Naive thymus-derived CD4-positive, alpha-beta T cell (primary cell): ENCODE data around the gene INTS1. TPM values are rescaled to one million over a fixed set of nuclear protein-coding genes. Genes with fewer than 3 reads are reported as not detected.

Experiments
- ATAC-seq: fragments of 150-1000 bp; cut with Tn5 transposase; 2 replicates; pipeline ENCODE4 v1.10.0; 2021; ENCODE audit warnings: mild to moderate bottlenecking, moderate library complexity
- CTCF ChIA-PET: fragments of 350-600 bp; sonication (Branson Sonifier 250); formaldehyde crosslinking; loops from one replicate; lab custom pipeline; 2021; ENCODE audit warnings: antibody characterized with exemption; lab: Charles Lee
- POLR2A ChIA-PET: fragments of 350-600 bp; sonication (Branson Sonifier 250); formaldehyde crosslinking; loops from one replicate; lab custom pipeline; 2021; ENCODE audit warnings: antibody characterized with exemption, inconsistent platforms; lab: Charles Lee
- DNase-seq, 9 donors: peaks; one replicate each; pipeline versions ENCODE4 v3.0.0 to v3.0.0-alpha.2; 2020 to 2022; ENCODE audit warnings: mixed read lengths in 1 of 9
- H3K27ac ChIP-seq: one replicate; pipeline ENCODE4 v1.7.0; 2013; ENCODE audit warnings: mild to moderate bottlenecking, low read depth, low read length, moderate library complexity
- H3K27me3 ChIP-seq, 2 donors: one replicate each; pipeline ENCODE4 v1.7.0; 2013; ENCODE audit warnings: low read length in 2 of 2, mild to moderate bottlenecking in 2 of 2, moderate library complexity in 2 of 2; ENCODE audit not compliant: control insufficient read depth in 2 of 2, insufficient read depth in 2 of 2
- H3K36me3 ChIP-seq, 3 experiments: 1 replicate in 2 of 3; 2 replicates in 1 of 3; pipeline ENCODE4 v1.7.0; 2013; ENCODE audit warnings: low read length in 3 of 3, mild to moderate bottlenecking in 3 of 3, moderate library complexity in 1 of 3; ENCODE audit not compliant: insufficient read depth in 3 of 3, control insufficient read depth in 2 of 3
- H3K4me1 ChIP-seq, 2 donors: one replicate each; pipeline ENCODE4 v1.7.0; 2013; ENCODE audit warnings: low read length in 2 of 2, mild to moderate bottlenecking in 2 of 2, moderate library complexity in 1 of 2; ENCODE audit not compliant: control insufficient read depth in 2 of 2, insufficient read depth in 2 of 2
- H3K4me3 ChIP-seq: 2 replicates; pipeline ENCODE4 v1.7.0; 2013; ENCODE audit warnings: mild to moderate bottlenecking, low read length
- H3K9me3 ChIP-seq, 3 experiments: 1 replicate in 2 of 3; 2 replicates in 1 of 3; pipeline ENCODE4 v1.7.0; 2013; ENCODE audit warnings: low read length in 3 of 3; ENCODE audit not compliant: control insufficient read depth in 2 of 3
- H3K27ac Mint-ChIP-seq, 9 donors: one replicate each; pipeline ENCODE4 v1.8.0; 2020 to 2022; ENCODE audit warnings: mixed read lengths in 9 of 9, mild to moderate bottlenecking in 8 of 9, moderate library complexity in 5 of 9, inconsistent platforms in 2 of 9
- H3K27me3 Mint-ChIP-seq, 5 donors: one replicate each; pipeline ENCODE4 v1.8.0; 2021 to 2022; ENCODE audit warnings: mixed read lengths in 5 of 5, mild to moderate bottlenecking in 1 of 5
- H3K36me3 Mint-ChIP-seq, 5 donors: one replicate each; pipeline ENCODE4 v1.8.0; 2020 to 2022; ENCODE audit warnings: mixed read lengths in 5 of 5, mild to moderate bottlenecking in 3 of 5, inconsistent platforms in 1 of 5
- H3K4me1 Mint-ChIP-seq, 7 donors: one replicate each; pipeline ENCODE4 v1.8.0; 2020 to 2022; ENCODE audit warnings: mixed read lengths in 7 of 7, mild to moderate bottlenecking in 3 of 7, inconsistent platforms in 1 of 7
- H3K4me3 Mint-ChIP-seq, 10 donors: one replicate each; pipeline ENCODE4 v1.8.0; 2020 to 2022; ENCODE audit warnings: mild to moderate bottlenecking in 10 of 10, mixed read lengths in 10 of 10, moderate library complexity in 6 of 10, inconsistent platforms in 2 of 10
- H3K9me3 Mint-ChIP-seq, 11 donors: one replicate each; pipeline ENCODE4 v1.8.0; 2020 to 2022; ENCODE audit warnings: mixed read lengths in 11 of 11, mild to moderate bottlenecking in 4 of 11, inconsistent platforms in 1 of 11, moderate library complexity in 1 of 11
- intact Hi-C, 2 donors: fragments of 100-400 bp; cut with micrococcal nuclease; formaldehyde crosslinking; loops; one replicate each; pipeline ENCODE4 v1.15.1; 2023
- polyA plus RNA-seq, 2 donors: library from polyadenylated mRNA; unstranded; fragments of 300-500 nt; fragmentation: Illumina TruSeq; gene quantifications; one replicate each; pipeline ENCODE4 v1.2.3, GENCODE V29; 2021
- total RNA-seq, 6 experiments: library from RNA in 5 of 6; stranded (reverse) in 5 of 6; gene quantifications; 1 replicate in 5 of 6; 2 replicates in 1 of 6; pipeline ENCODE4 v1.2.3 and lab custom pipeline; 2021 to 2026

The INTS1 gene
- total RNA-seq (100 to 1,000 TPM in 4 of 5 experiments, 10 to 100 TPM in 1; 82.0 to 157 (median 111) TPM), polyA plus RNA-seq (10 to 100 TPM; 15.1 to 41.6 TPM), total RNA-seq (lab: John Stamatoyannopoulos, UW) (215 reads per million, percentile 93 among the genes with 10 or more reads in this experiment)

DNA sequence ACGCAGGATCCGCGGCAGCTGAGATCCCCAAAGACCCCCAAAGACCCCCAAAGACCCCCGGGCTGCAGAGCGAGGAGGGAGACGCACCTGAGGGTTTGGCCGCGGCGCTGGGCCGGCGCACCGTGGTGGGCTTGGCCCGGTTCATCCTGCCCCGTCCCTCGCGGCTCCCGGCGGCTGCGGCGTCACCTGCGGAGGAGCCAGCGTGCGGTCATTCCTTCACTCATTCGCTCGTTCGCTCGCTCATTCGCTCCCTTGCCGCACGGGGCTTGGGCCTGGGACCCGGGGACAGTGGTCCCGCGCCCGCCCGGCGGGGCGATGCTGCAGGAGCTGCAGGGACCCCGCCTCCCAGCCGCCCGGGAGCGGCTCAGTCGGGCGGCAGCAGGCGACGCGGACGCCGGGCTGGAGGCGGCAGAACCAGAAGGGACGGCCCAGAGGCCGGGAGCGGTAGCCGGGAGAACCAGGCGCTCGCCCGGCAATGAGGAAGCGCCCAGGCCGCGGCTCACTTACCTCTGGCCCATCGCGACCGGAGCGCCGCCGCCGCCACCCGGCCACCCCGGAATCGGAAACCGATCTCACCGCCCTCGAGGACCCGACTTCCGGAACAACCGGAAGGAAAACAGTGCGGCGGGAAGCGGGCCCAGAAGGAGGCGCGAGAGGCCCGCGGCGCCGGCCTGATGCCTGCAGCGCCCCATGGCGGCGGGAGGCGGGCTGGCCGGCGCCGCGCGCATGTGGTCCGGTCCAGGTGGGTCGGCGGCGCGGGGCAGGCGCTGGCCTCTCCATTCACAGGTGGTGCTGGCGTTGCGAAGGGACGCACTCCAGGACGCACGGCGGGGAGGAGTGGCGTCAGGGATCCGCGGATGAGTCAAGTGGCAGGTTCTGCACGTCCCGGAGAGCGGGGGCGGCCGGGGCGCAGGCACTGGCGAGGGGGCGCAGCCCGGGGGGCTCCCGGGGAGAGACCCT is at the start of gene INTS1:
INTS1 (minus strand) TSS at position 574 of the 960 bp plus-strand sequence; CDS start at position 145, 429 bp downstream.
- POLR2A ChIA-PET, result interaction anchor here (0.6 to 2.7 kb wide), 6 partner anchors 8 to 820 kb away, joined by 3 to 12 read pairs (median 3); no protein-coding TSS in a partner anchor

GRCh38 chr7:1553512-1554210 is 49.5 kb upstream of the INTS1 start:
- no peak overlapping the region for H3K27ac ChIP-seq
- no peaks in the 10 kb centered on the region for H3K9me3 ChIP-seq
- no peak overlapping the region for H3K4me3 Mint-ChIP-seq
- H3K36me3 ChIP-seq, result no peaks in the 10 kb centered on the region
- no peak for DNase-seq
- H3K27ac Mint-ChIP-seq, result peak overlapping the region in 1 of 9 donors; percentile 9
- intact Hi-C loops, result no loop called here
- no peak for ATAC-seq
- H3K27me3 ChIP-seq, result no peaks in the 10 kb centered on the region
- H3K4me3 ChIP-seq, result no peak overlapping the region
- CTCF ChIA-PET, result no interaction called here
- no peaks in the 10 kb centered on the region for H3K36me3 Mint-ChIP-seq
- H3K4me1 ChIP-seq, result no peaks in the 10 kb centered on the region
- peaks cover 0 to 8% (median 0%) of the 10 kb centered on the region in 7 donors for H3K4me1 Mint-ChIP-seq
- no peaks in the 10 kb centered on the region for H3K9me3 Mint-ChIP-seq
- no peaks in the 10 kb centered on the region for H3K27me3 Mint-ChIP-seq
- POLR2A ChIA-PET, result interaction anchor here (0.5 kb wide), 1 partner anchor 20 kb away, joined by 3 read pairs; no protein-coding TSS in a partner anchor

More for the DNA sequence above, at the start of gene INTS1:
- Mint-ChIP-seq H3K4me1 (peaks cover 35 to 60% (median 42%) of the 10 kb centered on the region in 7 donors), H3K36me3 (peaks cover 0 to 13% (median 5%) of the 10 kb centered on the region in 5 donors), H3K9me3 (peaks cover 0 to 2% (median 0%) of the 10 kb centered on the region in 11 donors), H3K27me3 (peaks cover 0 to 4% (median 0%) of the 10 kb centered on the region in 5 donors), H3K27ac (peak within 1 kb of the TSS in 8 of 9 donors; percentile 59 to 88 (median 77)), H3K4me3 (peak within 1 kb of the TSS; percentile 80 to 94 (median 87))
- intact Hi-C loops, result loop anchor here (1.0 kb wide), 5 partner anchors 8 to 66 kb away; partner anchors contain the start of genes PSMG3 (in 2 of the 2), MICALL2 (in 1 of the 2) and TMEM184A (in 1 of the 2)
- Histone ChIP-seq H3K36me3 (peaks cover 0 to 38% (median 0%) of the 10 kb centered on the region in 3 experiments), H3K4me3 (peak within 1 kb of the TSS; percentile 77), H3K4me1 (peaks cover 18 to 35% of the 10 kb centered on the region in 2 donors), H3K27me3 (no peaks in the 10 kb centered on the region), H3K9me3 (no peaks in the 10 kb centered on the region), H3K27ac (peak within 1 kb of the TSS; percentile 77)
- peak; percentile 96 for ATAC-seq
- peak; percentile 82 to 93 (median 88) for DNase-seq
- CTCF ChIA-PET, result interaction anchor here (0.6 to 1.0 kb wide), 3 partner anchors 52 to 1023 kb away, joined by 3 to 5 read pairs (median 3); no protein-coding TSS in a partner anchor

GRCh38 chr7:1552200-1552599 is 48.0 kb upstream of the INTS1 start:
- Mint-ChIP-seq H3K9me3 (no peaks in the 10 kb centered on the region), H3K27ac (no peak overlapping the region), H3K4me1 (peaks cover 0 to 12% (median 4%) of the 10 kb centered on the region in 7 donors), H3K27me3 (no peaks in the 10 kb centered on the region), H3K36me3 (no peaks in the 10 kb centered on the region), H3K4me3 (no peak overlapping the region)
- intact Hi-C loops, result no loop called here
- Histone ChIP-seq H3K4me1 (no peaks in the 10 kb centered on the region), H3K9me3 (no peaks in the 10 kb centered on the region), H3K27ac (no peak overlapping the region), H3K4me3 (no peak overlapping the region), H3K36me3 (no peaks in the 10 kb centered on the region), H3K27me3 (no peaks in the 10 kb centered on the region)
- ChIA-PET POLR2A (no interaction called here), CTCF (no interaction called here)
- ATAC-seq, result no peak
- DNase-seq, result no peak

DNA sequence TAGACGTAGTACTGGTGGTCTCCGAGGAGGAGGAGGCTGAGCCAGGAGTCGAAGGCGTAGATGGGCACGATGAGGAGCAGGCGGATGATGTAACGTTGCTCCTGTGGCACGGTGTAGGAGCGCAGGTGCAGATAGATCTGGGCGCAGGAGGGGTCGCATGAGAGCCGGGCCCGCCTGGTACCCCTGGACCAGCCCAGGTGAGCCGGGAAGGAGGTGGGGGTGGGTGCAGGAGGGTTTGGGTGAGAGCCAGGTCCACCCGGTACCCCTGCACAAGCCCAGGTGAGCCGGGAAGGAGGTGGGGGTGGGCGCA is 46.6 kb upstream of the INTS1 start:
- Mint-ChIP-seq H3K4me3 (no peak overlapping the region), H3K27ac (no peak overlapping the region), H3K4me1 (peaks cover 0 to 8% (median 4%) of the 10 kb centered on the region in 7 donors), H3K9me3 (no peaks in the 10 kb centered on the region), H3K36me3 (no peaks in the 10 kb centered on the region), H3K27me3 (no peaks in the 10 kb centered on the region)
- ChIA-PET CTCF (no interaction called here), POLR2A (no interaction called here)
- intact Hi-C loops, result no loop called here
- H3K4me1 ChIP-seq, result no peaks in the 10 kb centered on the region
- H3K9me3 ChIP-seq, result no peaks in the 10 kb centered on the region
- ATAC-seq, result no peak
- no peak overlapping the region for H3K27ac ChIP-seq
- H3K27me3 ChIP-seq, result no peaks in the 10 kb centered on the region
- no peak for DNase-seq
- H3K36me3 ChIP-seq, result no peaks in the 10 kb centered on the region
- H3K4me3 ChIP-seq, result no peak overlapping the region

DNA sequence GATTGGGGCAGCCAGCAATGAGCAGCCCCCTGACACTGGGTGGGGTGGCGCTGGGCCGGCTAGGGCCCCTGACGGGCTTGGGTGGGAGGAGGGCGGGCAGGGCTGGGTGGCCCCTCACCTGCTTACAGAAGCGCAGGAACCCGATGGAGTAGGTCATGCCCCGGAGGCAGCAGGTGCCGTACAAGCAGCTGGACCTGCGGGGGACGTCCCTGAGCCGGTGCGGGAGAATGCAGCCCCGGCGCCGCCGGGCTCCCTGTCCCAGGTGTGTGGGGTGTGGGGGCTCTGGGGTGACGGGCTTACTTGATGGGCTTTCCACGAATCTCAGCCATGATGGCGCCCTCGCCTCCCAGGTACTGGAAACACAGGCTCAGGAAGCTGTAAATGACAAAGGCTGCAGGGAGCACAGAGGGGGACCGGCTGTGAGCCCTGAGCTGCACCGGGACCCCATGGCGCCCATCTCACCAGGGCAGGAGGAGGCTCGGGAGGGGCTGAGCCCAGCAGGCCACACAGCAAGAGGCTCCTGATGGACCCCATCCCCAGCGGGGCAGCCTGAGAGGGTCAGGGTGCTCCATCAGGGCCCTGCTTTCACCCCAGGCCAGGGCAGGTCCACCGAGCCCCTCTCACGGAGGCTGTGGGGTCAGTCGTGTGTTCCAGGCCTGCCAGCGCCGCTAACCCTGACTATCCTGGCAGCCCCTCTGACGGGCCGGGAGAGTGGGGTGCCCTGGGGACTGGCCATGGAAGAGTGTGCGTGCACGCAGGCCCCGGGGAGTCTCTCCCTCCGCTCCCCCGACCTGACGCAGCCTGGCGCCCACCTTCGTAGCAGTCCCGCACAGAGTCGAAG is 46.0 kb upstream of the INTS1 start:
- no peak for DNase-seq
- no peaks in the 10 kb centered on the region for H3K36me3 ChIP-seq
- no peak for ATAC-seq
- ChIA-PET POLR2A (no interaction called here), CTCF (no interaction called here)
- intact Hi-C loops, result no loop called here
- peaks cover 0 to 8% (median 4%) of the 10 kb centered on the region in 7 donors for H3K4me1 Mint-ChIP-seq
- H3K36me3 Mint-ChIP-seq, result no peaks in the 10 kb centered on the region
- no peaks in the 10 kb centered on the region for H3K9me3 Mint-ChIP-seq
- H3K27ac ChIP-seq, result no peak overlapping the region
- H3K27ac Mint-ChIP-seq, result no peak overlapping the region
- H3K27me3 ChIP-seq, result no peaks in the 10 kb centered on the region
- no peak overlapping the region for H3K4me3 ChIP-seq
- no peaks in the 10 kb centered on the region for H3K4me1 ChIP-seq
- H3K9me3 ChIP-seq, result no peaks in the 10 kb centered on the region
- no peaks in the 10 kb centered on the region for H3K27me3 Mint-ChIP-seq
- no peak overlapping the region for H3K4me3 Mint-ChIP-seq
